Endodermal cell (in vitro differentiated cells): ENCODE measurements around the gene TRRAP. TPM values are rescaled to one million over a fixed set of nuclear protein-coding genes. Genes with fewer than 3 reads are reported as not detected.

Experiments used
- DNase-seq: peaks from one replicate; pipeline ENCODE4 v3.0.0-alpha.2; 2017
- H3K27ac ChIP-seq: 2 replicates; pipeline ENCODE4 v1.5.1; 2013; ENCODE audit warnings: mild to moderate bottlenecking, low read depth, low read length, moderate library complexity
- H3K27me3 ChIP-seq: 2 replicates; pipeline ENCODE4 v1.6.1; 2013; ENCODE audit warnings: mild to moderate bottlenecking, low read length, moderate library complexity; ENCODE audit not compliant: insufficient read depth, control insufficient read depth, poor library complexity, severe bottlenecking
- H3K36me3 ChIP-seq: 2 replicates; pipeline ENCODE4 v1.7.0; 2013; ENCODE audit warnings: mild to moderate bottlenecking, low read length, moderate library complexity; ENCODE audit not compliant: control insufficient read depth, insufficient read depth
- H3K4me1 ChIP-seq: one replicate; pipeline ENCODE4 v1.7.0; 2013; ENCODE audit warnings: low read length; ENCODE audit not compliant: control insufficient read depth, insufficient read depth
- H3K4me3 ChIP-seq: 2 replicates; pipeline ENCODE4 v1.5.1; 2013; ENCODE audit warnings: mild to moderate bottlenecking, low read length, moderate library complexity
- H3K9ac ChIP-seq: 2 replicates; pipeline ENCODE4 v1.6.1; 2013; ENCODE audit warnings: mild to moderate bottlenecking, low read length, moderate library complexity; ENCODE audit not compliant: poor library complexity, severe bottlenecking; ENCODE audit errors: extremely low read depth
- H3K9me3 ChIP-seq: 2 replicates; pipeline ENCODE4 v1.6.1; 2013; ENCODE audit warnings: mild to moderate bottlenecking, low read length, moderate library complexity; ENCODE audit not compliant: control insufficient read depth
- H3K27ac Mint-ChIP-seq: 2 replicates; pipeline ENCODE4 v1.8.0; 2020; ENCODE audit warnings: mixed read lengths
- H3K27me3 Mint-ChIP-seq: 2 replicates; pipeline ENCODE4 v1.8.0; 2021; ENCODE audit warnings: mild to moderate bottlenecking, mixed read lengths; ENCODE audit not compliant: insufficient read depth
- H3K36me3 Mint-ChIP-seq: 2 replicates; pipeline ENCODE4 v1.8.0; 2020; ENCODE audit warnings: low read depth, mixed read lengths
- H3K4me1 Mint-ChIP-seq: 2 replicates; pipeline ENCODE4 v1.8.0; 2020; ENCODE audit warnings: mixed read lengths
- H3K4me3 Mint-ChIP-seq: 2 replicates; pipeline ENCODE4 v1.8.0; 2020; ENCODE audit warnings: mild to moderate bottlenecking, moderate library complexity, mixed read lengths
- H3K9me3 Mint-ChIP-seq: 2 replicates; pipeline ENCODE4 v1.8.0; 2020; ENCODE audit warnings: mild to moderate bottlenecking, mixed read lengths
- WGBS, 2 experiments: methylation state at CpG; one replicate each; pipeline versions ENCODE4 v1.1.5 to v1.1.7; 2013; ENCODE audit warnings: missing lambda C conversion rate in 2 of 2, mixed read lengths in 1 of 2; ENCODE audit not compliant: insufficient coverage in 1 of 2, insufficient read length in 1 of 2; 5-methylcytosine and 5-hydroxymethylcytosine counted together
- total RNA-seq, 2 donors: library from RNA; stranded (reverse); fragmentation: NEBNext Ultra II Directional in 1 of 2; extraction: Animal tissue kit (Norgen Biotek cat#: 25700) in 1 of 2; gene quantifications; 2 replicates in 1 of 2; 3 replicates in 1 of 2; pipeline ENCODE4 v1.2.1, GENCODE V29; 2021
- TF ChIP-seq, protein P1 (sequence below): fragments of 200-600 bp; sonication (generic); conservative IDR thresholded peaks from 2 replicates; pipeline ENCODE4 v1.5.0; 2021; ENCODE audit warnings: antibody characterized with exemption, mild to moderate bottlenecking

Gene TRRAP
- total RNA-seq, 2 donors from 2014 or later = 64.3 to 68.8 TPM

- Mint-ChIP-seq H3K27ac (no peak overlapping the region), H3K27me3 (no peaks in the 10 kb centered on the region), H3K9me3 (no peaks in the 10 kb centered on the region), H3K36me3 (peaks cover 87% of the 10 kb centered on the region), H3K4me3 (no peak overlapping the region), H3K4me1 (no peaks in the 10 kb centered on the region)
- Histone ChIP-seq H3K27me3 (no peaks in the 10 kb centered on the region), H3K9ac (no peak overlapping the region), H3K36me3 (peaks cover 96% of the 10 kb centered on the region), H3K9me3 (no peaks in the 10 kb centered on the region), H3K4me1 (no peaks in the 10 kb centered on the region), H3K27ac (no peak overlapping the region), H3K4me3 (no peak overlapping the region)
- TF ChIP-seq, protein P1, sequence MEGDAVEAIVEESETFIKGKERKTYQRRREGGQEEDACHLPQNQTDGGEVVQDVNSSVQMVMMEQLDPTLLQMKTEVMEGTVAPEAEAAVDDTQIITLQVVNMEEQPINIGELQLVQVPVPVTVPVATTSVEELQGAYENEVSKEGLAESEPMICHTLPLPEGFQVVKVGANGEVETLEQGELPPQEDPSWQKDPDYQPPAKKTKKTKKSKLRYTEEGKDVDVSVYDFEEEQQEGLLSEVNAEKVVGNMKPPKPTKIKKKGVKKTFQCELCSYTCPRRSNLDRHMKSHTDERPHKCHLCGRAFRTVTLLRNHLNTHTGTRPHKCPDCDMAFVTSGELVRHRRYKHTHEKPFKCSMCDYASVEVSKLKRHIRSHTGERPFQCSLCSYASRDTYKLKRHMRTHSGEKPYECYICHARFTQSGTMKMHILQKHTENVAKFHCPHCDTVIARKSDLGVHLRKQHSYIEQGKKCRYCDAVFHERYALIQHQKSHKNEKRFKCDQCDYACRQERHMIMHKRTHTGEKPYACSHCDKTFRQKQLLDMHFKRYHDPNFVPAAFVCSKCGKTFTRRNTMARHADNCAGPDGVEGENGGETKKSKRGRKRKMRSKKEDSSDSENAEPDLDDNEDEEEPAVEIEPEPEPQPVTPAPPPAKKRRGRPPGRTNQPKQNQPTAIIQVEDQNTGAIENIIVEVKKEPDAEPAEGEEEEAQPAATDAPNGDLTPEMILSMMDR = no peak
- no peak for DNase-seq
- 95 to 96% methylated on average over 29 to 30 of the region's 30 CpGs for WGBS, 2 experiments
Observed at GRCh38 chr7:98976396-98977185, 98.3 kb downstream of the TRRAP start.

DNA sequence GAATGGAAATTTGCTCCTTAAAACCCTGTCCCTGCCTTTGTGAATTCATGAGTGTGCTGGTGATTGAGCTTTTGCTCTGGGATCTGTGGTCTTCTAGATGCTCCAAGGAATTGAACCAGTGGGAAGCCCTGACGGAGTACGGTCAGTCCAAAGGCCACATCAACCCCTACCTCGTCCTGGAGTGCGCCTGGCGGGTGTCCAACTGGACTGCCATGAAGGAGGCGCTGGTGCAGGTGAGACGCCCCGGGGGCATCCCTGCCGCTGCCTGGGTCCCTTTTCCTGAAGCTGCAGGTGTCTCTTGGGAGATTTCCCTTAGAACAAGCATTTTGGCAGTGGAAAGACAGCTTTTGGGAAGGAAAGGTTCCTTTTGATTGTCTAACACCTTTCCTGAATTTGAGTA, 100.3 kb downstream of the TRRAP start:
- peaks cover 96% of the 10 kb centered on the region for H3K36me3 ChIP-seq
- no peak overlapping the region for H3K4me3 ChIP-seq
- Mint-ChIP-seq H3K4me1 (no peaks in the 10 kb centered on the region), H3K27me3 (no peaks in the 10 kb centered on the region), H3K36me3 (peaks cover 90% of the 10 kb centered on the region), H3K9me3 (no peaks in the 10 kb centered on the region), H3K27ac (no peak overlapping the region), H3K4me3 (no peak overlapping the region)
- TF ChIP-seq, protein P1 = no peak
- H3K9ac ChIP-seq = no peak overlapping the region
- WGBS, 2 experiments = 95 to 100% methylated on average over 3 to 9 of the region's 9 CpGs
- DNase-seq = no peak
- H3K9me3 ChIP-seq = no peaks in the 10 kb centered on the region
- H3K27ac ChIP-seq = no peak overlapping the region
- H3K4me1 ChIP-seq = no peaks in the 10 kb centered on the region
- H3K27me3 ChIP-seq = no peaks in the 10 kb centered on the region

DNA sequence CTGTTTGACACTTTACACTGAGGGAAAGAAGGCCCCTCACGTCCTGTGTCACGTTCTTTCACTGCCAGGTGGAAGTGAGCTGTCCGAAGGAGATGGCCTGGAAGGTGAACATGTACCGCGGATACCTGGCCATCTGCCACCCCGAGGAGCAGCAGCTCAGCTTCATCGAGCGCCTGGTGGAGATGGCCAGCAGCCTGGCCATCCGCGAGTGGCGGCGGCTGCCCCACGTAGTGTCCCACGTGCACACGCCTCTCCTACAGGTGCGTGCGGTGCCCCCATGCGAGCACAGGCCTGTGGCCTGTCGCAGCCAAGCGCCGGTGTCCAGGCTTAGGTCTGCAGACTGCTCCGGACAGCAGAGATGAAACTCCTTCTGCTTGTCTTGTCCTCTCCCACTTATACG, 103.4 kb downstream of the TRRAP start:
- no peak overlapping the region for H3K4me3 Mint-ChIP-seq
- no peak for DNase-seq
- WGBS, 2 experiments = 95 to 98% methylated on average over 19 to 23 of the region's 23 CpGs
- Histone ChIP-seq H3K9ac (no peak overlapping the region), H3K27me3 (no peaks in the 10 kb centered on the region), H3K4me3 (no peak overlapping the region), H3K9me3 (peaks cover 13% of the 10 kb centered on the region), H3K27ac (no peak overlapping the region), H3K36me3 (peaks cover 96% of the 10 kb centered on the region), H3K4me1 (no peaks in the 10 kb centered on the region)
- H3K36me3 Mint-ChIP-seq = peaks cover 90% of the 10 kb centered on the region
- H3K9me3 Mint-ChIP-seq = peaks cover 16% of the 10 kb centered on the region
- TF ChIP-seq, protein P1 = no peak
- H3K27me3 Mint-ChIP-seq = no peaks in the 10 kb centered on the region
- H3K4me1 Mint-ChIP-seq = no peaks in the 10 kb centered on the region
- no peak overlapping the region for H3K27ac Mint-ChIP-seq
